Measurements from ENCODE around the gene SEPTIN10.
A peak's percentile ranks its signal among the peaks of the same experiment; 100 is the strongest.
"Not testable (repeated sequence)": the region's sequence is repeated elsewhere in the genome, so short reads cannot be mapped to it uniquely, and the experiment has no call there.

SEPTIN10 gene

DNA sequence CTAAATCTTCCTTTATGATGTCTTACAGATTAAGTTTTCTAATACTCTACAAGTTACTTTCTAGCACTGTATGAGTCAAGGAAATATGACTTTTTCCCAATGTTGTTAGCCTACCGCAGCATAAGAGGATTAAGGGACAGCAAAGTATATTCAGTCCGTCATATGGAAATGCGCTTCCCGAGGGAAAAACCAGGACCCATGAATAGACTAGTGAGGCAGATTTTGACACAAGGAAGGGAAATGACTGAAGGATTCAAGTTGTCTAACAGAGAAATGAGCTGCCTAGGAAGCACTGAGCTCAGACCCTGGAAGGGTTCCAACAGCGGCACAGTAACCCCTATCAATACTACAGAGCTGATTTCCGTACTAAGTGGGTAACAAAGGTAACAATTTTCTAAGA, 12.0 kb downstream of the SEPTIN10 start:
- DNase-seq = no peak

DNA sequence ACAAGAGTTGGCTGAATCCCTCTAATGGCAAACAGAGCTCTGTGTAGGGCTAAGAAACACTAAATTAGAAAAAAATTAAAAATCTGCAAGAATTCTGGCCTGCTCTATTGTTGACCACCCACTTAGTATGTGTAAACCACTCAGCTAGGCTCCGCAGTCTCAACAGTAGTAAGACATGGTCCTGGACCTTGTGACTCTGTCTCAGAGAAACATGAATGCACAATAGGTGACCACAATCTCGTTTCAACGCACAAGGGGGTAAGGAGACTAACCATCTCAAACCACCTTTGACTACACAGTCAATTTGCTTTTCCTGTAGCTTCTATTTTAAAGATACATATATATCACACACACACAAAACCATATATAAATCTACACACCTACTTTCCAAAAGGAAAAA, 16.5 kb downstream of the SEPTIN10 start:
- no peak for DNase-seq

DNA sequence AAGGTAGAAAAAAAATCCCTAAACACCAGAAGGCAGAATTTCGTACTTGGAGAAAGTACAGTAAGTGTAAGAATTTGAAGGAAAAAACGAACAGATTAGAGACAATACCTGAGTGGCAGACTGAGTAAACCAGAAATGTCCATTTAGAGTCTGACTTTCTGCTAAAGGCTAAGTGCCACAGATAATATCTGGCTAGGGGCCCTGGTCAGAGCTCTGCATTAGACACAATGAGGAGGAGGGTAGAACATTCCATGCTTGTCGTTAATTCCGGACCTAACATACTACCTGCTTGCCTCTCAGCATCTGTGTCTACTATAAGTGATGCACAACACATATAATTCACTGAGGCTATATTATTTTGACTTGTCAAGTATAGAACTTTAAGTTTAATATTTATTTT, 18.1 kb downstream of the SEPTIN10 start:
- no peak for DNase-seq

DNA sequence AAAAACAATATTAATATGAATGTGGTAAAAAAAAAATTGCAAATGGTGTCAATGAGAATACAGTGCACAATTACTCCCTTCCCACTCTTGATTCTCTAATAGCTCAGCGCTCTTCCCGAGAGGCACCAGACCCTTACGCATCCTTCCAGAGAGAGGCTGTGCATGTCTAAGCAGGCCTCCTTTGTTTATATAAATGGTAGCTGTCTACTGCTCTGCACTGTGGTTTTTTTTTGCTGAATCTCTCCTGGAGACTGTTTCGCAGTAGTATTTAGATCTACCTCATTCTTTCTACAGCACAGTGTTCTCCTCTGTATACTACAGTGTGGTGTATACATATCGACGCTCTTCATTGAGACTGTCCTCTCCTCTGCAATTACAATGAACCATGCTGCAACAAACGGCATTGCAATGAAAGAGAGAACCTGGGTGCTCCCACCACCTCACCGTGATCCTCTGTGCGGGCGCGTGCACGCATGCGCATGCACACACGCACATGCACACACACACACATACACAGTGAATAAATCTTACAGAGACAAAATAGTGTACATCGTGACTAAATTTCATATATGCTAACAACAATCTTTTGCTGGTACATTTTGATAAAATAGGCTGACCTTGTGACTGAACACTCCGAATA, 19.4 kb downstream of the SEPTIN10 start:
- DNase-seq = peak; percentile 57

DNA sequence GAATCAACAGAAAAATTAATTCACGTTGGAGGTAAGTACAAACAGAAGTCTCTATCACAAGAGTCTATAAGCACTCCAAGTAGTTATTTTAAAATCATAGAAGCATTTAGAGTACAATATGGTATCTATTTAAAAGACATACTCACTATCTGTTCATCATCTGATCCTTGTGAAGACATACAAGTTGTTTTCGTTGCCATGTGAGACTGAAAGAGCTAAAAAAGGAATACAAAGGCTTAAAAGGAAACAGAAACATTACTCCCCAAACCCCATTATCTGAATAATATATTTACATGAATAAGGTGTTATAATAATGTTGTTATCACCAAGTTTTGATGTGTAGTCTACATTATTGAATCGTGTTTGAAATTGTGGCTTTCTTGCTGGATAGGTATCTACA, 20.9 kb downstream of the SEPTIN10 start:
- DNase-seq = no peak

DNA sequence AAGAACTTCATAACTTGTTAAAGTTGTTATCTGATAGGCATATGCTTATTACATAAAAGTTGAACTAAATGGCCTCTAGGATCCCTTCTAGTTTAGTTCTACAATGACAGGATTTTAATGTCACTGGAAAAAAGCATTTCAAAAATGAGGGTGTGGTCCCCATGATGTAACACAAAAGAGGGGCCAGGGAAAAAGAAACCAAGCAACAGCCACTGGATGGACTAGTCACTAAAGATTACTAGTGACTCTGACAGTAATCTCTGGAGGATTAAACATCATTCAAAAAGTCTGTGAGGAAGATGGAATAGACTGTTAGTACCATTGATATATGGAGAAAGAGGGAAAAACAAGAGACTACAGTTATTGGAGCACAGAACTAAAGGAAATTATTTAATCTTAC, 22.6 kb downstream of the SEPTIN10 start:
- DNase-seq = no peak

DNA sequence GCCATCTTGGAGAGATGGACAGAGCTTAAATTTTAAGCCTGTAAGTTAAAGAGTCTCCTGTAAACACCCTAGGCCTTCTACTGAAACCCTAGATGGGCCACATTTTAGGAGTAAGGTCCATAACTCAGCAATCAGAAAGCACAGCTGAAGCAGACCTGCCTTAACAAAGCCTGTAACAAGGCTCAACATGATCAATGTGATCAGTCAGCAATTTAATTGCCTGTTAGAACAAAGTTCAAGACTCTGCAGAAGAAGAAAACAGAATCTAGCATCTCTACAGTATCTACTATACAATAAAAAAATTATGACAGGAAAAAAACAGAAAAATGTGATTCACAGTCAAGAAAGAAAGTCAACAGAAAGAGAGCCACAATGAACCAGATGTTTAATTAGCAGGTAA, 27.1 kb downstream of the SEPTIN10 start:
- no peak for DNase-seq

DNA sequence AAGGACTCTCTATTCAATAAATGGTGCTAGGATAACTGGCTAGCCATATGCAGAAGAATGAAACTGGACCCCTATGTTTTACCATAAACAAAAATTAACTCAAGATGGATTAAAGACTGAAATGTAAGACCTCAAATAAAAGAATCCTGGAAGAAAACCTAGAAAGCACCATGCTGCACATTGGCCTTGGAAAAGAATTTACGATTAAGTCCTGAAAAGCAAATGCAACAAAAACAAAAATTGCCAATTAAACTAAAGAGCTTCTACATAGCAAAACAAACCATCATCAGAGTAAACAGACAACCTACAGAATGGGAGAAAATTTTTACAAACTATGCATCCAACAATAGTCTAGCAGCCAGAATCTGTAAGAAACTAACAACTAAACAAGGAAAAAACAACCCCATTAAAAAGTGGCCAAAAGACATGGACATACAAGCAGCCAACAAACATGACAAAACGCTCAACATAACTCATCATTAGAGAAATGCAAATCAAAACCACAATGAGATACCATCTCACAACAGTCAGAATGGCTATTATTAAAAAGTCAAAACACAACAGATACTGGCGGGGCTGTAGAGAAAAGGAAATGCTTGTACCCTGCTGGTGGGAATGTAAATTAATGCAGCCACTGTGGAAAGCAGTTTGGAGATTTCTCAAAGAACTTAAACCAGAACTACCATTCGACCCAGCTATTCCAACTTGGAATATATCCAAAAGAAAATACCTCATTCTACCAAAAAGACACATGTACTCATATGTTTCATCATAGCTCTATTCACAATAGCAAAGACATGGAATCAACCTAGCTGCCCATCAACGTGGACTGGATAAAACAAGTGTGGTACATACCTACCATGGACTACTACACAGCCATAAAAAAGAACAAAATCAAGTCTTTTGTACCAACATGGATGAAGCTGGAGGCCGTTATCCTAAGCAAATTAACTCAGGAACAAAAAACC, 30.6 kb downstream of the SEPTIN10 start:
- no peak for DNase-seq

DNA sequence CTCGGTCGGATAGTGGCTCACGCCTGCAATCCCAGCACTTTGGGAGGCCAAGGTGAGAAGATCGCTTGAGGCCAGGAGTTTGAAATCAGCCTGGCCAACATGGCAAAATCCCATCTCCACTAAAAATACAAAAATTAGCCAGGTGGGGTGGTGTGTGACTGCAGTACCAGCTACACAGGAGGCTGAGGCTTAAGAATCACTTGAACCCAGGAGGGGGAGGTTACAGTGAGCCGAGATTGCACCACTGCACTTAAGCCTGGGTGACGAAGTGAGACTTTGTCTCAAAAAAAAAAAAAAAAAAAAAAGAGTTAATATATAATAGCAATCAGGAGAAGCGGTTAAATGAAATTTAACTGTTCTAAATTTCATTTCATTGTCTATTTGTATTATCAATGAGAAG, 36.1 kb downstream of the SEPTIN10 start:
- DNase-seq = not testable (repeated sequence)

DNA sequence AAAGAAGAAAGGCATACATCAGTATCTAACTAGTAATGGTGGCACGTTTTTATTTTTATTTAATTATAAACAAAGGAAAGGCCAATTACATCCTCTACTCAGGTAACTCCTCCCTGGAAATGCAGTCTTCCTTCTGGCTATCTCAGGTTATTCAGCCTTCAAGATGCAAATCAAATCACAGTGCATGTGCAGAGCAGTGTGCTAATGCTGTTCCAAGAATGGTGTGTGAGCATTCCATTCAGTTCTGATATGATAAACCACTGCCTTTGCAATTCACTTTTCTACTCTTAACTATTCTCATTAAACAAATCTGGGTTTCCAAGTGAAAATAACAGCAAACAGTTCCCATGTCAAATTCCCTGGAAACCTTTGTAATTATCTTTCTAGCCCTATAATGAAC, 38.4 kb downstream of the SEPTIN10 start:
- DNase-seq = no peak

DNA sequence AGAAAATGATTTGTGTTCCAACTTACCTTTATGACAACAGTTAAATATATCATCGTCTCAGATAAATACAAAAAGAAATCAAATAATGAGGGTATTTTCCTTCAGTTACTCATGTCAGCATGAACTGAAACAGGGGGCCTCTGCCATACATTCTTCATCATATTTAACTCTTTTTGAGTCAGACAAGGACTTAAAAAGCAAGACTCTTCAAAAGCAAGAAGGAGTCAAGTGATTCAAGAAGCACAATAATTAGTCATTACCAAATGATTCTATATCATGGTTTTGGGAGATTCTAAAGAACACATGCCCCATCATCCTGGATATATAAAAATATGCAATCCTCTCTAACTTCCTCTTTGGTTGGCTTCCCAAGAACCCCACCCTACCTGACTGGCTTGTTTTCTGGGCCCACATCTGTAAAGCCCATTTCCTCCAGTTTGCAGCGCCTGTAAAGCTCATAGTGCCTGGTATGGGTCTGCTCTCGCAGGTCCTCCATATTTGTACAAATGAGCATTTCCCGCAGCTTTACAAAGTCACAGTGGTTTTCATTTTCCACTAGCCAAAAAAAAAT, 49.7 kb downstream of the SEPTIN10 start:
- DNase-seq = no peak

DNA sequence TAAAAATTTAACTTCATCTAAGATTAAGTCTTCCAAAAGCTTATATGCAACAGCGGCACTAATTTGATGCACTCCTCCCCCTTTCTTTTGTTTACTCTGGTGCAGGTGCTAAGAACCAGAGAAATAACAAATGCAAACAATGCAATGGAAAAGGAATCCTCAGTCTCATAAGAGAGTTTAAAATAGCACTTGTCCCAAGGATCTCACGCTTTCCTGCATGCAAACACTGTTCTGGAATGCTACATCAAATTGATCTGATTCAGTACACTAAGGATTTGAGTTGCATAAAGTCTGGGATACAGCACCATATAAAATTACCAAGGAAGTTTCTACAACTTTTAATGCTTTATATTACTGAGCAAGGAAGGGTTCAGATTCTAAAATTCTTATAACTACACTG, 50.5 kb downstream of the SEPTIN10 start:
- no peak for DNase-seq

DNA sequence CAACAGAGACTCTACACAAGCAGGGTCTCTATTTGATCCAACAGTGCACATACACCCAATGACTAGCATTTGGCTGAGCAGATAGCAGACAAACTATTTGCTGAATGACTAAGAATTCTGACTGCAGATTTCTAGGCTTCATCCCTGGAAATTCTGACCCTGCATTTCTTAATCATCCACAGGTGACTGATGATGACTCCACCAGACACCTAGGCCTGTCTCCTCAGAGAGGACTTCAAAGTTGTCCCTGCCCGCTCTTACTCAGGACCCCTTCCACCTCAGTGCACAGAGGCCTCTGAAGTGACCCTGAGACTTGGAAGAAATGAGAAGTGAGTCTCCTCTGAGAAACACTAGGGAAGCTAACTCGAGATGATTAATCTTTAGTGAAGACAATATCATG, 51.3 kb downstream of the SEPTIN10 start:
- DNase-seq = no peak

DNA sequence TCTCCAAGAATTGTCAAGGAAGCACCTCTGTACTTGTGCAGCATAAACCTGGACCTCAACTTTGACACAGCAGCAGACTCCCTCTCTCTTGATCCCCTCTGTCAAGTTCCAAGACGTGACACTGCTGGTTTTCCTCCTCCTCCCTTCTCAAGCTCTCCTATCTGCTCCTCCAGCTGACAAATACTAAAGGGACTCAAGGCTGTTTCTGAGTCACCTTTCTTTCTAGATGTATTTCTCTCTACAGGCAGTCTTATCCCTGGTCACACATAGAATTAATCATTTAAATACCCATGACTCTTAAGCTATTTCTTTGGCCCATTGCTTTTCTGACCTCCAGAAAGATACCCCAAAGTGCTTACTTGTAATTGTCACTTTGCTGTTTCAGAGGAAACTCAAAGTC, 53.5 kb downstream of the SEPTIN10 start:
- no peak for DNase-seq

DNA sequence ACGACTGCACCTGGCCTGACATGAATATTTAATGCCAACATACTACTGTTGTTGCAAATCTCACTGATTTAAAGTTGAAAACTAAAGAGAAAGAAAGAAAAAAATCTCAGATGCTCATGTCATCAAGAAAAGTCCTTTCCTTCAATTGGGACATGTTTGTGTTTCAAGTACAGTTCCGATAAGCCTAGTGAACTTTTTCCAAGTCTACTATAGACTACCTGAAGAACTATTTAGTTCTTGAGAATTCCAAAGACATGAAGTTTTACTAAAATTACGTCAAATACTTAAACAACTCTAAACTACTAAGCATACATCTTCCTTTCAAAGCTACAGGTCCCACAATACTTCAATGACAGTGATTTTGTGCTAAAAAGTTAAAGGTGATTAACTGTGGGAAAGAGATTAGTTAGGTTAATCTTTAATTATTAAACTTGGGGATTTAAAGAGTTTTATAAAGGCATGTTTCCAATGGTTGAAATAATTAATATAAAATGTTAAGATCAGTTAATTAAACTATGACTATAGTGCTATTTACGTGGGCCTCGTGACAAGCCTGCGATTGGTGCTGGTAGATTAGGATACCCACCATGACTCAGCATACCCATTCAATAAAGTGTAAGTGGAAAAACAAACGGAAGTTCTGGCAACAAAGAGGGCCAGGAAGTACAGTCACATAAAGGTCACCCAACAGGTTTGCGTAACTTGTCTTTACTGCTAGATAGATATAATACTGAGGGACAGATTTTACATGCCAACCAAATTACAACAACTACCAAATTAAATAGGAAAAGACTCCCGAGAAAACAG, 55.5 kb downstream of the SEPTIN10 start:
- no peak for DNase-seq

DNA sequence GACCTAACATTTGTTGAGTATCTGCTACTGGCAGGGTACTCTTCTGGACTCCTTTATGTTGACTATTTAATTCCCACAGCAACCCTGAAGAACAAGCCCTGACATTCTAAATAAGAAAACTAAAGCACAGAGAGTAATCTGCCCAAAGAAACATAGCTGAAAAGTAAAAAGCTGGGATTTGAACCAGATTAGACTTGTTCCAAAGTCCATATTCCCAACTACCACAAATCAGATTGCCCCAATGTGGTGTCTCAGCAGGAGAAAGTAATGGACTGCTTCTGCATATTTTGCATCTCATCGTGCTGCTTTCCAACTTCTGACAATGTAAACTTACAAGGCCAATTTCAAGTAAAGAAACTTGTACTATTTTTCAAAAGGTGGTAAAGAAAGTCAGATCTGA, 56.5 kb downstream of the SEPTIN10 start:
- DNase-seq = no peak

DNA sequence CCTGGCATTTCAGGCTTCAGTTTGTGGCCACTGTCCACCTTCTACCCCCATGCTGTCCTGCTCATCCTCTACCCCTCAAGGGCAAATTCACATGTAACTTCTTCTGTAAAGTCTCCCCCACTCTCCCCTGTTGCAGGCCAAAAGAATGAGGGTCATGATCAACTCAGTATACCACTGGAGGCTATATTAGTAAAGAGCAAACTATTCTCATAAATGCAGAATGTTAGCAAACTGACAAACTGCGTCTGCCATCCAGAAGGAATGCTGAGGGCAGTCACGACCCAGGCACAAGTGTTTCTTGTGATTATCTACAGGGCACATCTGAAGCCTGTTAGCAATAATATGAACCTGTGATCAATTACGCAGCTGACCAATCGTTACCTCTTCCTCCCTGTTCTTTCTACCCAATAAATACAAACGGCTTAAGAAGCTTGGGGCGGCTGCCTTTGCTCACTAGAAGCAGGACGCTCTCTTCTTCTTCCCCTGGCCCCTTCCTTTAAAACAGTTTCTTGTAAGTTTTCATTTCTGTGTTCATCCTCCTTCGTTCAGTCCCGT, 58.3 kb downstream of the SEPTIN10 start:
- no peak for DNase-seq

DNA sequence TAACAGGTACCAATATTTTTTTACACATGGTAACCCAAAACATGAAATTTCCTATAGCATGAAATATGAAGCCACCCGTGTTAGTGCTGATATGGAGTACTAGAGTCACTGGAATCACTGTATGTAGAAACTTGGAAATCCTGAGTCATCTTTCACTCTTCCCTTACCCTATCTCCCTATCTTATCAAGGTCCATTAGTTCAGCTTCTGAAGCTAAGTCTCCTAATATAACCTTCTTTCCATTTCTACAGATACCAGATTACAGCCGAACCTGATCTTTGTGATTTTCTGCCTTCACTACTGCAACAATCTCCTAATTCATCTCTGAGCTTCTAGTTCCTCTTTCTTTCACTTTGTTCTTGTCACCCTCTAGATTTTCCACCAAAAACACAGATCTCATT, 59.0 kb downstream of the SEPTIN10 start:
- DNase-seq = no peak

DNA sequence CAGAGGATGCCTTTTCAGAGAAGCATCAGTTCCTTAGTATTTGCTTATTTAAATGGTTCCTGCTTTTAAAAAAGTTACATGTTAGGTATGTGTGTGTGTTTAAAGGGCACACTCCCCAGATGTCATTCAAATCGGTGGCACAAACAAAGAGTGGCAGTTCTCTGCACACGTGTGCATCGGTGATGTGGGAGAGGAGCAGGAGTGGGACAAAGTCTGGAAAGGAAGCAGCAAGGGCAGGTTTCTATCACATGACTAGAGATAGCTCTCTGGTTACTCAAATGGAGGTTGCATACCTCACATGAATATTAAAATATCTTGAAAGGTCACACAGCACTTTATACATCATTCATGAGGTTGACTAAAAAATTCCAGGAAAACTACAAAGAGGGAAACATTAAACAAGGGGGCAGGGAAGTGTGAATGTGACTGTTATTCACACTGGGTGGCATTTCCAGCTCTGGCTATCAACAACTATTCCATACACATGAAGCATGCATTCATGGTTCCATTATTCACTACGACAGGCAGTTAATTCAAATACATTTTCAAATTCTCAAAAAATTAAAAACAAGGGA, 64.7 kb downstream of the SEPTIN10 start:
- no peak for DNase-seq

DNA sequence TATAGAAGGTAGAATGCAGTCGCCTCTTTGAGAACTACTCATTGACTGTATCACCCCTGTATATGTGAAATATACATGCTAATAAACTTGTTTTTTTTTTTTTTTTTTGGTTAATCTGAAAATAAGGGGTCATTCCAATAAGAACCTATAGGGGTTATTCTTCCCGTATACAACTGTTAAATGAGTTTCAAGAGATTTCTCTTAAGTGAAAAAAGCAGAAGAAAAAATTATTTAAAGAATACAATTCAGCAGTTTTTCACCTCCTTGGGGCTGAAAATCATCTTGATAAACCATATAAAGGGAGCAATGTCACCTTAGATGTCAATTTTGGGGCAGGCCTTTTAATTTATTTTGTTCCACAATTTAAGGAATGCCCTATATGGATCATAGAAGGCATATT, 66.5 kb downstream of the SEPTIN10 start:
- DNase-seq = no peak

DNA sequence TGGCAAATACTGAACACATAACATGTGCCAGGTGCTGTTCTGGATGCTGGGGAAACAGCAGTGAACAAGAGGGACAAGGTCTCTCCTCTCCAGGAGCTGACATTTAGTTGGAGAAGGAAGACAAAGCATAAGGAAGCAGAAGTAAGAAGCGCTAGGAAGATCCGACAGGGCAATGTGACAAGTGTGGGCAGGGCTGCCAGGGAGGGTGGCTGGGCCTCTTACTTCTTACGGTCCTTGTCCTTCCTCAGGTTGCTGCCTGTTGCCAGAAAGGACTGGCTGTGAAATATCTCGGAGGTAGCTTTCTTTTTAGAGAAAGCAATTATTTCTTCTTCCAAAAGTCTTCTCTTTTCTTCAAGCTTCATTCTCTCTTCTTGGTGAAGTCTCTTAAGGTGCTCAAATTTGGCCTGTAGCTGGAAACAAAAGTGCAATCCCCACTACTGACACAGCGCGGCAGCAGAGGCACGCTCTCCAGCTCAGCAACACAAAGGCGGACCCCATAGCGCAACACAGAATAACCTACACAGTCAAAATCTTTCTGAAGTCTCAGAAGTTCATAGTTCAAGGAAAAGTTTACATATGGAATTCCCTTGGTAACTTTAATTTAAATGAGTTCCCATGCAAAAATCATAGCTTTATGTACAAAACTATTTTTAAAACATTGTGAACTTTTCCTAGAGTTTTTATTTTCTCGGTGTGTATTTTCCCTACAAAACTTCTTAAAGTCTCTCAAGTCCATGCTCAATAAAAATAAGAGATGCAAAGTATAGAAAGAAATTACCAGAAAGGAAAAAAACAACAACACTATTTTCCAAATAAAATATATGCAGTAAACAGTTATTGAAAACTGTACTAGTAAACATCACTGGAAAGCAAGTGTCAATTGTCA, 67.7 kb downstream of the SEPTIN10 start:
- DNase-seq = peak; percentile 19
